ENCODE measurements around the gene AMBRA1.

AMBRA1 gene

GRCh38 chr11:46526216-46527215 lies 67.3 kb downstream of the AMBRA1 start:
- no peaks in the 10 kb centered on the region for H3K9me2 ChIP-seq (replicated peaks; ENCODE audit: insufficient read depth, low read length)
- no peak overlapping the region for H3K4me3 ChIP-seq (ENCODE audit: insufficient read depth, low read length, poor library complexity, severe bottlenecking)
- H2AFZ ChIP-seq (ENCODE audit: low read depth, low read length, severe bottlenecking) = no peak overlapping the region
- H3K36me3 ChIP-seq (ENCODE audit: low read length) = no peaks in the 10 kb centered on the region
- H3K27me3 ChIP-seq (ENCODE audit: low read length) = no peaks in the 10 kb centered on the region
- H3K9ac ChIP-seq (ENCODE audit: low read length) = no peak overlapping the region
- TF ChIP-seq EZH2phosphoT487 (conservative IDR thresholded peaks at IDR 0.05; ENCODE audit: low read length) (no peak), CTCF (IDR thresholded peaks at IDR 0.05; ENCODE audit: insufficient read depth, low read length, poor library complexity, severe bottlenecking) (no peak)
- peaks cover 40% of the 10 kb centered on the region for H3K79me2 ChIP-seq (ENCODE audit: insufficient read depth, low read length)
- no peak overlapping the region for H3K27ac ChIP-seq (ENCODE audit: low read depth, low read length)
- no peak overlapping the region for H3K4me2 ChIP-seq (ENCODE audit: low read depth, low read length, poor library complexity, severe bottlenecking)
- no peaks in the 10 kb centered on the region for H4K20me1 ChIP-seq (ENCODE audit: low read depth, low read length)
- peaks cover 8% of the 10 kb centered on the region for H3F3A ChIP-seq (ENCODE audit: insufficient read depth)
- H3K9me3 ChIP-seq (ENCODE audit: insufficient read depth, low read length) = no peaks in the 10 kb centered on the region

- no peak overlapping the region for H2AFZ ChIP-seq (ENCODE audit: low read depth, low read length, severe bottlenecking)
- H3F3A ChIP-seq (ENCODE audit: insufficient read depth) = peaks cover 8% of the 10 kb centered on the region
- H3K9ac ChIP-seq (ENCODE audit: low read length) = no peak overlapping the region
- no peak overlapping the region for H3K27ac ChIP-seq (ENCODE audit: low read depth, low read length)
- TF ChIP-seq EZH2phosphoT487 (conservative IDR thresholded peaks at IDR 0.05; ENCODE audit: low read length) (no peak), CTCF (IDR thresholded peaks at IDR 0.05; ENCODE audit: insufficient read depth, low read length, poor library complexity, severe bottlenecking) (no peak)
- H4K20me1 ChIP-seq (ENCODE audit: low read depth, low read length) = no peaks in the 10 kb centered on the region
- H3K4me3 ChIP-seq (ENCODE audit: insufficient read depth, low read length, poor library complexity, severe bottlenecking) = no peak overlapping the region
- peaks cover 53% of the 10 kb centered on the region for H3K79me2 ChIP-seq (ENCODE audit: insufficient read depth, low read length)
- no peaks in the 10 kb centered on the region for H3K27me3 ChIP-seq (ENCODE audit: low read length)
- no peaks in the 10 kb centered on the region for H3K9me3 ChIP-seq (ENCODE audit: insufficient read depth, low read length)
- no peaks in the 10 kb centered on the region for H3K9me2 ChIP-seq (replicated peaks; ENCODE audit: insufficient read depth, low read length)
- no peak overlapping the region for H3K4me2 ChIP-seq (ENCODE audit: low read depth, low read length, poor library complexity, severe bottlenecking)
- H3K36me3 ChIP-seq (ENCODE audit: low read length) = no peaks in the 10 kb centered on the region
These were observed 69.5 kb downstream of the AMBRA1 start for GRCh38 chr11:46524201-46524770.

GRCh38 chr11:46523290-46523689 lies 70.5 kb downstream of the AMBRA1 start:
- Histone ChIP-seq H3K27ac (ENCODE audit: low read depth, low read length) (peak overlapping the region; percentile 64; the same call in 1 of the 2 replicates), H3K9me2 (replicated peaks; ENCODE audit: insufficient read depth, low read length) (no peaks in the 10 kb centered on the region), H3K79me2 (ENCODE audit: insufficient read depth, low read length) (peaks cover 52% of the 10 kb centered on the region), H3K4me3 (ENCODE audit: insufficient read depth, low read length, poor library complexity, severe bottlenecking) (no peak overlapping the region), H3K36me3 (ENCODE audit: low read length) (no peaks in the 10 kb centered on the region), H3K9me3 (ENCODE audit: insufficient read depth, low read length) (no peaks in the 10 kb centered on the region), H4K20me1 (ENCODE audit: low read depth, low read length) (no peaks in the 10 kb centered on the region), H3F3A (ENCODE audit: insufficient read depth) (peaks cover 8% of the 10 kb centered on the region), H3K9ac (ENCODE audit: low read length) (no peak overlapping the region), H3K27me3 (ENCODE audit: low read length) (no peaks in the 10 kb centered on the region), H3K4me2 (ENCODE audit: low read depth, low read length, poor library complexity, severe bottlenecking) (no peak overlapping the region), H2AFZ (ENCODE audit: low read depth, low read length, severe bottlenecking) (no peak overlapping the region)
- TF ChIP-seq EZH2phosphoT487 (conservative IDR thresholded peaks at IDR 0.05; ENCODE audit: low read length) (no peak), CTCF (IDR thresholded peaks at IDR 0.05; ENCODE audit: insufficient read depth, low read length, poor library complexity, severe bottlenecking) (no peak)
